HG03064 (cell line): ENCODE data around the gene SFT2D3.

Experiments
- ATAC-seq: cut with Tn5 transposase; IDR thresholded peaks from one replicate; pipeline ENCODE4 v1.9.1; 2021; ENCODE audit warnings: low read depth; ENCODE audit not compliant: unreplicated experiment

SFT2D3 gene

GRCh38 chr2:127681288-127681804 is 20.0 kb upstream of the SFT2D3 start:
- ATAC-seq, result no peak

- ATAC-seq, result no peak
Measured at GRCh38 chr2:127681976-127682857, 19.1 kb upstream of the SFT2D3 start.

- ATAC-seq, result no peak
Measured at GRCh38 chr2:127683056-127683455, 18.2 kb upstream of the SFT2D3 start.

GRCh38 chr2:127683757-127684156 is 17.5 kb upstream of the SFT2D3 start:
- no peak for ATAC-seq

- ATAC-seq, result no peak
Measured at GRCh38 chr2:127685410-127686080, 15.8 kb upstream of the SFT2D3 start.

- no peak for ATAC-seq
Measured at GRCh38 chr2:127688405-127688804, 12.9 kb upstream of the SFT2D3 start.

GRCh38 chr2:127690696-127691095 is 10.6 kb upstream of the SFT2D3 start:
- no peak for ATAC-seq

- ATAC-seq, result no peak
Measured at GRCh38 chr2:127694986-127695385, 6.3 kb upstream of the SFT2D3 start.

- ATAC-seq, result no peak
Measured at GRCh38 chr2:127695491-127696472, 5.5 kb upstream of the SFT2D3 start.

GRCh38 chr2:127697482-127698180 is 3.7 kb upstream of the SFT2D3 start:
- ATAC-seq, result no peak

GRCh38 chr2:127698553-127699355 is 2.5 kb upstream of the SFT2D3 start:
- ATAC-seq, result no peak

GRCh38 chr2:127700527-127701192 is 637 bp upstream of the SFT2D3 start:
- ATAC-seq, result peak; percentile 47

GRCh38 chr2:127701651-127702394 is 526 bp downstream of the SFT2D3 start:
- ATAC-seq, result peak; percentile 42

- ATAC-seq, result no peak
Measured at GRCh38 chr2:127702395-127703009, 1.2 kb downstream of the SFT2D3 start.

GRCh38 chr2:127703282-127703681 is 2.0 kb downstream of the SFT2D3 start:
- ATAC-seq, result no peak

- no peak for ATAC-seq
Measured at GRCh38 chr2:127704641-127705390, 3.5 kb downstream of the SFT2D3 start.
